VCaP (cell line): ENCODE data around the gene SLC15A3.

Experiments
- H3K27ac ChIP-seq: fragments of 450-650 bp; 2 replicates; pipeline ENCODE4 v1.5.1; 2017
- TF ChIP-seq, protein P1 (sequence below): fragments of 450-650 bp; conservative IDR thresholded peaks from 2 replicates; pipeline ENCODE4 v1.5.1; 2017; ENCODE audit warnings: mild to moderate bottlenecking, moderate library complexity

The SLC15A3 gene

DNA sequence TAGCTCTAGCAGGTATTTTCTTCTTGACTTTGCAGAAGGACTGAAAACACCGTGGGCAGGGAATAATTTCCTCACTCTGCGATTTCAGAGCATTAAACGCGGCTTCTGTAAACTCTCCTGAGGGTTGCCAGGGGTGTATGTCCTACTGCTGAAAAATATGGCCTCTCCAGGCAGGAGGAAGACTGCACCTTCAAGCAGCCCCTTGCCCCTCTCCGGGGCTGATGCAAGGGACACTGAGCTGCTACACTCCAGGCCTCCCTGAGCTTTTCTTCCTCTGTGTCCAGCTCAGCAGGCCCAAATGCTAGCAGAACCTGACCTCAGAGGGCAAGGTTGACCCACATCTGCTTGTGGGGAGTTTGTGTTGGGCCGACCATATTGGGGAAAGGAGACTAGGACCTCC is 21.7 kb upstream of the SLC15A3 start:
- H3K27ac ChIP-seq, result no peak overlapping the region

DNA sequence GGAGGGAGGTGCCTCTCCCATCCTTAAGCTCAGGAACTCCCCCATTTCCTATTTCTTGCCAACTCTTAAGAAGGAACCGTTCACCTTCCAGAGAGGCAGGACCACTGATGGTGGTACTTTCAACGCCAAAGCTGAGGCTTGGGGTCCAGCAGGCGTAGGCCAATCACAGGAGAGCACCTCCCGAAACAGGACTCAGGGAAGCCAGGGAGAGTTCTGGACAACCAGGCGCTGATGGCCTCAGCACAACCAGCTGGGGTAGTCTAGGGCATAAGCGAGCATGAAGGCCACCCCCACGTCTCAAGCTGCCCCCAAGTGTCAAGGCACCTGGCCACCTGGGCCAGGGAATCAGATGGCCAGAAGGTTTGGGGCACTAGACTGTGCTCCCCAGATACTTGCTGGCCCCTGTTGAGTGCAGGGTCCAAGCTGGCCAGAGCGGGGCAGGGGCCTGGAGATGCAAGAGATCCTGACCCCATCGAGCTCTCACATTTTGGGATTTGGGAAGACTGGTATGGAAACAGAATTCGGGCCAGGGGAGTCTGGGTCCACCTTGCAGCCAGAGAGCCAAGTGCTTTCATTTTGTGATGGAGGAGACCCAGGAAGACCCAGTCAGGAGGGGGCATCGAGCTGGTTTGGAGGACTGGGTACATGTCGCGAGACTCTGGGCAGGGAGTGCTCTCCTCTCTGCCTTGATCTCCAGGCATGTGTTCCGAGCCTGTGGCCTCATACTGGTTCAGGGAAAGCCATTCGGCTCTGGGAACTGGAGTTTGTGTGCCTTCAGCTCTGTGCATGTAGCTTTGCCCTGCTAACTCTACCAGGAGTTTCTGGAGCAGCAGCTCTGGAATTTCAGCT is 20.4 kb upstream of the SLC15A3 start:
- no peak overlapping the region for H3K27ac ChIP-seq
- TF ChIP-seq, protein P1, sequence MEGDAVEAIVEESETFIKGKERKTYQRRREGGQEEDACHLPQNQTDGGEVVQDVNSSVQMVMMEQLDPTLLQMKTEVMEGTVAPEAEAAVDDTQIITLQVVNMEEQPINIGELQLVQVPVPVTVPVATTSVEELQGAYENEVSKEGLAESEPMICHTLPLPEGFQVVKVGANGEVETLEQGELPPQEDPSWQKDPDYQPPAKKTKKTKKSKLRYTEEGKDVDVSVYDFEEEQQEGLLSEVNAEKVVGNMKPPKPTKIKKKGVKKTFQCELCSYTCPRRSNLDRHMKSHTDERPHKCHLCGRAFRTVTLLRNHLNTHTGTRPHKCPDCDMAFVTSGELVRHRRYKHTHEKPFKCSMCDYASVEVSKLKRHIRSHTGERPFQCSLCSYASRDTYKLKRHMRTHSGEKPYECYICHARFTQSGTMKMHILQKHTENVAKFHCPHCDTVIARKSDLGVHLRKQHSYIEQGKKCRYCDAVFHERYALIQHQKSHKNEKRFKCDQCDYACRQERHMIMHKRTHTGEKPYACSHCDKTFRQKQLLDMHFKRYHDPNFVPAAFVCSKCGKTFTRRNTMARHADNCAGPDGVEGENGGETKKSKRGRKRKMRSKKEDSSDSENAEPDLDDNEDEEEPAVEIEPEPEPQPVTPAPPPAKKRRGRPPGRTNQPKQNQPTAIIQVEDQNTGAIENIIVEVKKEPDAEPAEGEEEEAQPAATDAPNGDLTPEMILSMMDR, result no peak

More for the DNA sequence above, 21.7 kb upstream of the SLC15A3 start:
- TF ChIP-seq, protein P1, result no peak

DNA sequence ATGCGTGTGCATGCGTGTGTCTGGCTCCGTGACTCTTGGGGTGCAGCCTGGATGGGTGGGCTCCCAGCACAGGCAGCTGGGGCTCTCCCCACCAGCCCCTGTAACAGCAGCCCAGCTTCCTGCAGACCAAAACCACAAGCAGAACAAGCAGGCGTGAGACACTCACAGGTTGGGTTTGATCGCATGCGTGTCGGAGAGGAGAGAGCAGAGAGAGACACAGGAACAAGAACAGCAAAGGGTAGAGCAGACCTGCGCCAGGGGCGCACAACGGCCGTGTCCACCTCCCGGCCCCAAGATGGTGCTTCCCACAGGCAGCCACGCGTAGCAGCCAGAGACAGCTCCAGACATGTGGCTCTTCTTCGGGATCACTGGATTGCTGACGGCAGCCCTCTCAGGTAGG is 19.5 kb upstream of the SLC15A3 start, which contains the start of gene CD6:
Gene CD6, plus strand, starts transcription at position 161 of the 400 bp plus-strand sequence. Its CDS starts 186 bp downstream, at position 347.
- TF ChIP-seq, protein P1, result no peak
- no peak within 1 kb of the TSS for H3K27ac ChIP-seq

DNA sequence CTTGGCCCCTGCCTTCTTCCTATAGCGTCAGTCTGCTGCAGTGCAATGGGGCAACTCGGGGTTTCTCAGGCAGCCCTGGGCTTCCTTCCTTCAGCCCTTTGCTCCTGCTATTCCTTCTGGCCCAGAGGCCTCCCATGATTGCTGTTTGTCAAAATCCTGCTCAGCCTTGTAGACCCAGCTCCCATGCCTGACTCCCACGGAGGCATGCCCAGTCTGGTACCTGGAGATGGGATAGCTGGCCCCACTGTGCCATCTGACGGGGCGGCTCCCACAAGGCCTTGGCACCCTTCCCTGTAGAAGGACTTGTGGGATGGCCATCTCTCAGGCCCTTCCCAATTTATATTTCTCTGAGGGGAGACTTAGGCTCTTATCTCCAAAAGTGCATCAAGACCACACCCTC is 18.9 kb upstream of the SLC15A3 start:
- TF ChIP-seq, protein P1, result no peak
- no peak overlapping the region for H3K27ac ChIP-seq

DNA sequence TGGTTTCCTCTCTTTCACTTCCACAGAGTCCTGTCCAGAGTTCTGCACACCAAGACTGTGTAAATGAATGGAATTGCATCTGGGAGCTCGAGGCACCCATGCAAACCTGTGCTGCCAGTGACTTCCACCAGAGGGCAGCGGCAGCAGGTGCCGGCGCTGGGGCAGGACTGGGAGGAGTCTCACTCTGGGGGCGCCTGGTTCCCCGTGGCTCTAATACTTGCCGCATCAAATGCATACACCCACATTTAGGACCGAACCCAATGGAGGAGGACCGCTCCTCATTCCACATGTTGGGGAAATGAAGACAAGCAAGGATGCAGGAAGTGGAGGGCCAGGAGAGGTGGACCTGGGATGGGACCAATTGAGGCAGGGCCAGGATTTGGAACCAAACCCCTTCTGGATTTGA is 18.4 kb upstream of the SLC15A3 start:
- TF ChIP-seq, protein P1, result peak; percentile 82
- H3K27ac ChIP-seq, result no peak overlapping the region

DNA sequence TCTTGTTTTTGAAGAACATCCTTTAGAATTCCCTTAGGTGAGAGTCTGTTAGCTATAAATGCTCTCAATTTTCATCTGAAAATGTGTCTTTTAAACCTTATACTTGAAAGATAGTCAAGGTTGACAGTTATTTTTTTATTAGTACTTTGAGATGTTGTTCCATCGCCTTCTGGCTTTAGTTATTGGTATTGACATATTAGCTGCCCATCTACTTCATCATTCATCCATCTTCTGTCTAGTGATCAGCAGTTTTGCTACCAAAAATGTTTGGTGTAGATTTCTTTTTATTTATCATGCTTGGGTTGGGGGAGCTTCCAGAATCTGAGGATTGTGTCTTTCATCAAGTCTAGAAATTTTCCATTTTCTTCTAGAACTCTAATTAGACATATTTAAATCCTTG is 16.2 kb upstream of the SLC15A3 start:
- H3K27ac ChIP-seq, result no peak overlapping the region
- TF ChIP-seq, protein P1, result no peak

DNA sequence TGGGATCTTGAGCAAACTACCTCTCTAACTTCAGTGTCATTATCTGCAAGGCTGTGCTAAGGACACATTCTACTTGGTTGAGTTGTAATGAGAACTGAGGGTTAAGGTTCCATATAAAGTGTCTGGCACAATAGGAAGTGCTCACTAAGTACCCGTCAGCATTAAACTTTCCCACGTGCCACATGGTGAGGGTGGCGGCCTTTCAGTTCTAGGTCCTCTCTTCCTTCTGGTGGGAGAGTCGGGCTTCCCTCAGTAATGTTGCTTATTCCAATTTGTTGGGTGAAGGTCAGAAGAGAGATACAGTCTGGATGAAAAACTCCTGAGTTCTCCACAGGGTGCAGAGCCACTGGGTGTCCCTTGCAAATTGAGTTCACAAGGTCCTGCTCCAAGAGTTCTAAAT is 14.9 kb upstream of the SLC15A3 start:
- TF ChIP-seq, protein P1, result no peak
- no peak overlapping the region for H3K27ac ChIP-seq
